IMR-90 (cell line): ENCODE results near the gene DAPK1. TPM values are rescaled to one million over a fixed set of nuclear protein-coding genes. Genes with fewer than 3 reads are reported as not detected.

Source experiments
- ATAC-seq: fragments of 200-7000 bp; cut with Tn5 transposase; 2 replicates; pipeline ENCODE4 v1.9.1; 2020; ENCODE audit warnings: low read depth, mild to moderate bottlenecking, moderate library complexity
- BruUV-seq: library from RNA; stranded (reverse); fragments of 400-500 nt; replicated peaks from 2 replicates; lab custom pipeline; 2021; lab: Mats Ljungman, UMichigan
- CTCF ChIA-PET: fragments of 300-600 bp; formaldehyde crosslinking; extraction: SDS; loops from one replicate; lab custom pipeline; 2021; ENCODE audit warnings: antibody characterized with exemption; lab: Yijun Ruan, JAX
- POLR2A ChIA-PET: fragments of 300-600 bp; sonication (Branson Sonifier 250); formaldehyde crosslinking; loops from one replicate; lab custom pipeline; 2022; ENCODE audit warnings: antibody characterized with exemption; ENCODE audit not compliant: unreplicated experiment; lab: Charles Lee
- DNase-seq: peaks from one replicate; pipeline ENCODE4 v3.0.0; 2013
- H2AFZ ChIP-seq: replicated peaks from 2 replicates; pipeline ENCODE3; 2013; ENCODE audit warnings: low read length, mild to moderate bottlenecking; ENCODE audit not compliant: poor library complexity
- H2AK5ac ChIP-seq: 2 replicates; pipeline ENCODE4 v1.6.1; 2013; ENCODE audit warnings: low read depth, low read length, inconsistent platforms
- H2AK9ac ChIP-seq: replicated peaks from 2 replicates; pipeline ENCODE3; 2013; ENCODE audit warnings: mild to moderate bottlenecking, low read depth, low read length, moderate library complexity; ENCODE audit not compliant: poor library complexity
- H2BK120ac ChIP-seq: 2 replicates; pipeline ENCODE4 v1.6.1; 2013; ENCODE audit warnings: low read depth, low read length, inconsistent platforms
- H2BK15ac ChIP-seq: 3 replicates; pipeline ENCODE4 v1.6.1; 2013; ENCODE audit warnings: low read depth, low read length, inconsistent platforms
- H2BK20ac ChIP-seq: 2 replicates; pipeline ENCODE4 v1.6.1; 2013; ENCODE audit warnings: low read depth, mild to moderate bottlenecking, inconsistent platforms, low read length, moderate library complexity
- H2BK5ac ChIP-seq: 2 replicates; pipeline ENCODE4 v1.6.1; 2013; ENCODE audit warnings: mild to moderate bottlenecking, low read depth, low read length, inconsistent platforms; ENCODE audit not compliant: poor library complexity, severe bottlenecking
- H3K14ac ChIP-seq: replicated peaks from 2 replicates; pipeline ENCODE4 v1.6.1; 2013; ENCODE audit warnings: low read depth, low read length, inconsistent platforms
- H3K18ac ChIP-seq: 2 replicates; pipeline ENCODE4 v1.6.1; 2013; ENCODE audit warnings: low read depth, low read length, control low read depth
- H3K23ac ChIP-seq: 2 replicates; pipeline ENCODE4 v1.6.1; 2013; ENCODE audit warnings: low read depth, low read length, inconsistent platforms
- H3K27ac ChIP-seq: 2 replicates; pipeline ENCODE4 v1.5.1; 2013; ENCODE audit warnings: mild to moderate bottlenecking, control low read depth, low read length; ENCODE audit not compliant: insufficient read depth
- H3K27me3 ChIP-seq: 2 replicates; pipeline ENCODE4 v1.6.1; 2013; ENCODE audit warnings: low read length; ENCODE audit not compliant: control insufficient read depth, insufficient read depth
- H3K36me3 ChIP-seq: 2 replicates; pipeline ENCODE4 v1.6.1; 2013; ENCODE audit warnings: low read length, mixed read lengths; ENCODE audit not compliant: control insufficient read depth, insufficient read depth
- H3K4ac ChIP-seq: 2 replicates; pipeline ENCODE4 v1.6.1; 2013; ENCODE audit warnings: low read depth, low read length, inconsistent platforms
- H3K4me1 ChIP-seq: 2 replicates; pipeline ENCODE4 v1.6.1; 2013; ENCODE audit warnings: low read length, mixed read lengths; ENCODE audit not compliant: control insufficient read depth, insufficient read depth
- H3K4me2 ChIP-seq: 2 replicates; pipeline ENCODE4 v1.6.1; 2013; ENCODE audit warnings: low read depth, mild to moderate bottlenecking, control low read depth, low read length, moderate library complexity
- H3K4me3 ChIP-seq: 2 replicates; pipeline ENCODE4 v1.5.1; 2013; ENCODE audit warnings: low read depth, mild to moderate bottlenecking, control low read depth, low read length, moderate library complexity; ENCODE audit not compliant: insufficient read depth
- H3K56ac ChIP-seq: 2 replicates; pipeline ENCODE4 v1.6.1; 2013; ENCODE audit warnings: low read length, inconsistent platforms; ENCODE audit not compliant: insufficient read depth; ENCODE audit errors: extremely low read depth
- H3K79me1 ChIP-seq, 2 experiments: 2 replicates each; pipeline ENCODE4 v1.6.1; 2013; ENCODE audit warnings: low read length in 2 of 2, inconsistent platforms in 1 of 2, low read depth in 1 of 2
- H3K9ac ChIP-seq: 2 replicates; pipeline ENCODE4 v1.6.1; 2013; ENCODE audit warnings: low read depth, low read length, control low read depth
- H3K9me1 ChIP-seq: 2 replicates; pipeline ENCODE4 v1.6.1; 2013; ENCODE audit warnings: low read length, inconsistent platforms; ENCODE audit not compliant: insufficient read depth
- H3K9me3 ChIP-seq: 2 replicates; pipeline ENCODE4 v1.6.1; 2013; ENCODE audit warnings: low read length; ENCODE audit not compliant: control insufficient read depth, insufficient read depth
- H4K20me1 ChIP-seq: 2 replicates; pipeline ENCODE4 v1.6.1; 2013; ENCODE audit warnings: low read length, inconsistent platforms; ENCODE audit not compliant: insufficient read depth
- H4K5ac ChIP-seq: 2 replicates; pipeline ENCODE4 v1.6.1; 2013; ENCODE audit warnings: mild to moderate bottlenecking, low read depth, low read length, control low read depth
- H4K8ac ChIP-seq, 2 experiments: 2 replicates each; pipeline ENCODE4 v1.6.1; 2013; ENCODE audit warnings: low read depth in 2 of 2, low read length in 2 of 2, control low read depth in 1 of 2, inconsistent platforms in 1 of 2
- H4K91ac ChIP-seq: 2 replicates; pipeline ENCODE4 v1.6.1; 2013; ENCODE audit warnings: low read depth, low read length, inconsistent platforms; ENCODE audit not compliant: insufficient read depth
- BHLHE40 ChIP-seq: fragments of 150-350 bp; IDR thresholded peaks from 2 replicates; pipeline ENCODE4 v1.6.1; 2016; ENCODE audit warnings: mild to moderate bottlenecking, low read depth, low read length
- CEBPB ChIP-seq: IDR thresholded peaks from 2 replicates; pipeline ENCODE4 v1.6.1; 2012; ENCODE audit warnings: low read depth, low read length, improper control_type of control experiment
- CTCF ChIP-seq: conservative IDR thresholded peaks from 2 replicates; pipeline ENCODE4 v1.5.1; 2012; ENCODE audit warnings: mild to moderate bottlenecking, low read depth, low read length, improper control_type of control experiment
- ELK1 ChIP-seq: fragments of 150-350 bp; IDR thresholded peaks from 2 replicates; pipeline ENCODE4 v1.6.1; 2016; ENCODE audit warnings: low read depth, mild to moderate bottlenecking, low read length, moderate library complexity, borderline replicate concordance
- FOS ChIP-seq: fragments of 150-350 bp; IDR thresholded peaks from 2 replicates; pipeline ENCODE4 v1.6.1; 2016; ENCODE audit warnings: low read depth, low read length
- MAFK ChIP-seq: IDR thresholded peaks from 2 replicates; pipeline ENCODE4 v1.6.1; 2012; ENCODE audit warnings: low read depth, low read length, improper control_type of control experiment
- MAZ ChIP-seq: IDR thresholded peaks from 2 replicates; pipeline ENCODE4 v1.6.1; 2012; ENCODE audit warnings: low read depth, mild to moderate bottlenecking, low read length, improper control_type of control experiment, moderate library complexity, borderline replicate concordance
- MXI1 ChIP-seq: IDR thresholded peaks from 2 replicates; pipeline ENCODE4 v1.6.1; 2012; ENCODE audit warnings: low read depth, mild to moderate bottlenecking, low read length, moderate library complexity, borderline replicate concordance
- NFE2L2 ChIP-seq: fragments of 150-350 bp; IDR thresholded peaks from 2 replicates; pipeline ENCODE4 v1.6.1; 2016; ENCODE audit warnings: low read depth, mild to moderate bottlenecking, low read length
- RCOR1 ChIP-seq: IDR thresholded peaks from 2 replicates; pipeline ENCODE4 v1.6.1; 2012; ENCODE audit warnings: mild to moderate bottlenecking, low read length, improper control_type of control experiment; ENCODE audit not compliant: insufficient replicate concordance
- RFX5 ChIP-seq: IDR thresholded peaks from 2 replicates; pipeline ENCODE4 v1.8.0; 2012; ENCODE audit warnings: low read depth, mild to moderate bottlenecking, low read length, moderate library complexity
- SMC3 ChIP-seq: fragments of 150-350 bp; IDR thresholded peaks from 2 replicates; pipeline ENCODE4 v1.6.1; 2016; ENCODE audit warnings: low read depth, mild to moderate bottlenecking, antibody characterized with exemption, low read length, moderate library complexity
- WGBS, 2 experiments: methylation state at CpG; one replicate each; pipeline versions ENCODE4 v1.1.5 to v1.1.7; 2013; ENCODE audit warnings: missing lambda C conversion rate in 2 of 2; ENCODE audit not compliant: insufficient read length in 1 of 2; ENCODE audit errors: extremely low coverage in 2 of 2; 5-methylcytosine and 5-hydroxymethylcytosine counted together
- dilution Hi-C: fragments of 300-500 bp; cut with HindIII; formaldehyde crosslinking; loops from one replicate; pipeline ENCODE4 v1.14.3; 2018; ENCODE audit warnings: low sequenced_read_pairs; ENCODE audit not compliant: unreplicated experiment
- in situ Hi-C: fragments of 300-500 bp; cut with MboI; formaldehyde crosslinking; loops from 3 replicates; pipeline ENCODE4 v1.14.3; 2019; ENCODE audit warnings: low sequenced_read_pairs, inconsistent platforms, mixed read lengths
- intact Hi-C: fragments of 100-400 bp; cut with micrococcal nuclease; formaldehyde crosslinking; loops from 2 replicates; pipeline ENCODE4 v1.10.0; 2022
- polyA plus RNA-seq, 3 experiments: library from polyadenylated mRNA; depleted of rRNA; stranded (reverse); fragments of >200 nt; gene quantifications; 2 replicates each; pipeline ENCODE4 v1.2.3, GENCODE V29; 2012; ENCODE audit warnings: low replicate concordance in 1 of 3
- total RNA-seq: library from RNA; depleted of rRNA; stranded (reverse); fragments of >200 nt; gene quantifications from 2 replicates; pipeline ENCODE4 v1.2.3, GENCODE V29; 2012

The DAPK1 gene
- total and polyA plus RNA-seq, 2 of the 4 experiments (the other 2 are of a cell fraction): under 0.01 to 0.03 TPM

GRCh38 chr9:87713278-87713987 is 215.8 kb downstream of the DAPK1 start:
- H3K79me1 ChIP-seq: peaks cover 0 to 6% of the 10 kb centered on the region in 2 experiments; a peak in 2 of 4 replicates
- H2BK120ac ChIP-seq: peak overlapping the region; percentile 99
- peak overlapping the region; percentile 98 for H3K27ac ChIP-seq
- peak overlapping the region; percentile 100 for H2BK5ac ChIP-seq
- H4K5ac ChIP-seq: peak overlapping the region; percentile 90
- peak overlapping the region; percentile 94 for H3K18ac ChIP-seq
- H3K36me3 ChIP-seq: no peaks in the 10 kb centered on the region
- intact Hi-C loops: loop anchor here (10.0 kb wide), 1 partner anchor 1601 kb away; the partner anchor contains the start of genes CKS2 and SECISBP2
- peak overlapping the region; percentile 100 for H3K4ac ChIP-seq
- no peaks in the 10 kb centered on the region for H3K27me3 ChIP-seq
- H4K91ac ChIP-seq: peak overlapping the region; percentile 94
- POLR2A ChIA-PET: interaction anchor here (1.4 kb wide), 1 partner anchor 13 kb away, joined by 6 read pairs; the partner anchor contains the start of gene CTSL
- H3K4me1 ChIP-seq: peaks cover 16% of the 10 kb centered on the region
- no peaks in the 10 kb centered on the region for H3K9me3 ChIP-seq
- in situ Hi-C loops: loop anchor here (25.0 kb wide), 1 partner anchor 849 kb away; no protein-coding TSS in a partner anchor
- H3K9me1 ChIP-seq: peaks cover 20% of the 10 kb centered on the region
- DNase-seq: peak; percentile 99
- H3K23ac ChIP-seq: peak overlapping the region; percentile 99
- H4K20me1 ChIP-seq: no peaks in the 10 kb centered on the region
- peak overlapping the region; percentile 3; the same call in 1 of the 2 replicates for H3K4me3 ChIP-seq
- H3K14ac ChIP-seq: peak overlapping the region; percentile 100
- peak overlapping the region; percentile 80 for H3K56ac ChIP-seq
- no TSS peak for BruUV-seq
- H3K4me2 ChIP-seq: peak overlapping the region; percentile 56
- CTCF ChIA-PET: interaction anchor here (2.1 to 2.4 kb wide), 2 partner anchors 12 to 29 kb away, joined by 9 to 13 read pairs; partner anchors contain the start of gene CTSL
- peak overlapping the region; percentile 98 for H2BK15ac ChIP-seq
- H2BK20ac ChIP-seq: peak overlapping the region; percentile 97
- peak overlapping the region; percentile 92 to 99 for H4K8ac ChIP-seq
- WGBS, 2 experiments: 0% methylated on average over 3 of the region's 11 CpGs; no CpG with 5 or more reads in 1 of the 2 experiments
- H2AFZ ChIP-seq: peak overlapping the region; percentile 94
- peak overlapping the region; percentile 100 for H2AK5ac ChIP-seq
- H3K9ac ChIP-seq: peak overlapping the region; percentile 65
- H2AK9ac ChIP-seq: peak overlapping the region; percentile 90
- ATAC-seq: peak; percentile 87
- dilution Hi-C loops: no loop called here
- no peak for TF ChIP-seq RCOR1
- peak; percentile 84 for TF ChIP-seq BHLHE40
- no peak for TF ChIP-seq ELK1
- peak; percentile 92 for TF ChIP-seq FOS
- no peak for TF ChIP-seq MXI1
- TF ChIP-seq SMC3: no peak
- TF ChIP-seq CTCF: 0 out of 2 replicates have a peak, but pooled peaks have one; percentile 8
- TF ChIP-seq NFE2L2: peak; percentile 98
- TF ChIP-seq CEBPB: peak; percentile 98
- TF ChIP-seq RFX5: no peak
- peak; percentile 46; the same call in 1 of the 2 replicates for TF ChIP-seq MAZ
- peak; percentile 94 for TF ChIP-seq MAFK
